HepG2 (cell line): Measurements from ENCODE around the gene RTBDN. TPM values are rescaled to one million over a fixed set of nuclear protein-coding genes. Genes with fewer than 3 reads are reported as not detected.
A peak's percentile ranks its signal among the peaks of the same experiment; 100 is the strongest.

Experiments used
- ATAC-seq: fragments of 200-7000 bp; cut with Tn5 transposase; 3 replicates; pipeline ENCODE4 v1.9.1; 2020; ENCODE audit warnings: mild to moderate bottlenecking, moderate library complexity
- BruUV-seq: library from RNA; stranded (reverse); fragments of 400-500 nt; replicated peaks from 2 replicates; lab custom pipeline; 2021; lab: Mats Ljungman, UMichigan
- CTCF ChIA-PET: fragments of 300-600 bp; formaldehyde crosslinking; extraction: SDS; loops from one replicate; lab custom pipeline; 2021; ENCODE audit warnings: low total read pairs, inconsistent platforms, low intra/inter-chr PET ratio; lab: Yijun Ruan, JAX
- POLR2A ChIA-PET: fragments of 350-600 bp; sonication (Branson Sonifier 250); formaldehyde crosslinking; loops from one replicate; lab custom pipeline; 2020; ENCODE audit warnings: antibody characterized with exemption, inconsistent platforms; lab: Yijun Ruan, JAX
- DNase-seq: peaks from one replicate; pipeline ENCODE4 v3.0.0-alpha.2; 2015; ENCODE audit warnings: low spot score
- FAIRE-seq: peaks from 3 replicates; lab custom pipeline; 2011; peaks lifted over from hg19 to GRCh38; lab: Jason Lieb, UNC
- H2AFZ ChIP-seq: one replicate; pipeline ENCODE4 v1.6.1; 2011; ENCODE audit warnings: low read length, inconsistent platforms
- H3K27ac ChIP-seq: fragments of 300-600 bp; 3 replicates; pipeline ENCODE4 v1.8.0; 2011; ENCODE audit warnings: mixed run types, mild to moderate bottlenecking, mixed read lengths, low read length, inconsistent platforms; ENCODE audit not compliant: insufficient read depth; ENCODE audit errors: extremely low read length
- H3K27me3 ChIP-seq, 2 experiments: fragments of 200-600 bp in 1 of 2; 2 replicates in 1 of 2; 3 replicates in 1 of 2; pipeline versions ENCODE4 v1.6.0 to v1.8.0; 2011; ENCODE audit warnings: low read length in 2 of 2, mild to moderate bottlenecking in 2 of 2, moderate library complexity in 2 of 2, inconsistent platforms in 1 of 2; ENCODE audit not compliant: insufficient read depth in 2 of 2, control insufficient read depth in 1 of 2
- H3K36me3 ChIP-seq, 2 experiments: fragments of 200-600 bp in 1 of 2; replicated peaks in 1 of 2; 2 replicates in 1 of 2; 3 replicates in 1 of 2; pipeline versions ENCODE4 v1.5.1 to v1.8.0; 2011; ENCODE audit warnings: low read length in 2 of 2, inconsistent platforms in 1 of 2; ENCODE audit not compliant: insufficient read depth in 2 of 2, control insufficient read depth in 1 of 2
- H3K4me1 ChIP-seq: 2 replicates; pipeline ENCODE4 v1.5.1; 2012; ENCODE audit warnings: low read length, inconsistent platforms; ENCODE audit not compliant: insufficient read depth
- H3K4me2 ChIP-seq: 2 replicates; pipeline ENCODE4 v1.6.0; 2011; ENCODE audit warnings: low read depth, low read length, inconsistent platforms
- H3K4me3 ChIP-seq, 3 experiments: fragments of 200-600 bp in 1 of 3; sonication (generic), shearing (Covaris generic) in 1 of 3; replicated peaks in 1 of 3; 2 replicates each; pipeline ENCODE4 v1.5.1; 2011 to 2016; ENCODE audit warnings: low read length in 3 of 3, inconsistent platforms in 2 of 3, low read depth in 2 of 3, mild to moderate bottlenecking in 2 of 3, control low read depth in 1 of 3, mixed read lengths in 1 of 3; ENCODE audit not compliant: insufficient read depth in 1 of 3
- H3K79me2 ChIP-seq: one replicate; pipeline ENCODE4 v1.6.1; 2011; ENCODE audit warnings: low read length, inconsistent platforms; ENCODE audit not compliant: insufficient read depth
- H3K9ac ChIP-seq: 2 replicates; pipeline ENCODE4 v1.6.0; 2011; ENCODE audit warnings: mild to moderate bottlenecking, low read depth, low read length, inconsistent platforms; ENCODE audit not compliant: insufficient read depth
- H3K9me3 ChIP-seq: 2 replicates; pipeline ENCODE4 v1.5.1; 2012; ENCODE audit warnings: mild to moderate bottlenecking, low read length
- H4K20me1 ChIP-seq: 2 replicates; pipeline ENCODE4 v1.6.0; 2011; ENCODE audit warnings: inconsistent platforms, mild to moderate bottlenecking, low read length, moderate library complexity; ENCODE audit not compliant: insufficient read depth
- PRDM10 ChIP-seq: sonication (generic); formaldehyde crosslinking; IDR thresholded peaks from 2 replicates; pipeline ENCODE4 v1.4.0; 2020; ENCODE audit warnings: low read depth, missing genetic modification reagents
- ZNF501 ChIP-seq: sonication (generic); formaldehyde crosslinking; IDR thresholded peaks from 2 replicates; pipeline ENCODE4 v1.5.1; 2020; ENCODE audit warnings: mild to moderate bottlenecking, moderate library complexity, missing genetic modification reagents
- WGBS: methylation state at CpG from one replicate; pipeline ENCODE4 v1.1.6; 2017; ENCODE audit warnings: low lambda C conversion rate; 5-methylcytosine and 5-hydroxymethylcytosine counted together
- in situ Hi-C: cut with HindIII; loops from 2 replicates; pipeline ENCODE4 v1.10.0; 2017; ENCODE audit warnings: low pct_unique_long_range_greater_than_20kb; ENCODE audit not compliant: extremely low pct_ligation_motif_present
- intact Hi-C: fragments of 100-400 bp; cut with micrococcal nuclease; formaldehyde crosslinking; loops from one replicate; pipeline ENCODE4 v1.10.0; 2022; ENCODE audit not compliant: unreplicated experiment
- polyA plus RNA-seq, 8 experiments: library from polyadenylated mRNA; depleted of rRNA in 3 of 8; stranded (reverse) in 7 of 8; unstranded in 1 of 8; fragments of >200 nt; fragmentation: Illumina TruSeq in 4 of 8; extraction: Trizol in 4 of 8; gene quantifications; 2 replicates each; pipeline versions ENCODE4 v1.2.1 to v1.2.3, GENCODE V29; 2011 to 2016; ENCODE audit warnings: low read depth in 4 of 8, missing spikeins in 1 of 8, mixed read lengths in 1 of 8; ENCODE audit not compliant: insufficient read depth in 1 of 8
- total RNA-seq, 5 experiments: library from RNA; depleted of rRNA; stranded (reverse); fragments of >200 nt; fragmentation: Illumina TruSeq; extraction: Trizol; gene quantifications; 2 replicates each; pipeline ENCODE4 v1.2.3, GENCODE V29; 2016; ENCODE audit warnings: low read depth in 1 of 5

Gene RTBDN
- total and polyA plus RNA-seq, 2 of the 13 experiments (the other 11 are each of a cell fraction or from before 2014, with no cell fraction given): 0.27 to 0.48 TPM

GRCh38 chr19:12880551-12881171 lies 46.3 kb upstream of the RTBDN start:
- intact Hi-C loops: no loop called here

More at GRCh38 chr19:12880551-12881171, 46.3 kb upstream of the RTBDN start:
- Histone ChIP-seq H4K20me1 (no peaks in the 10 kb centered on the region), H3K4me3 (peak overlapping the region; percentile 51 to 74 (median 60); a peak in 4 of 6 replicates), H3K9ac (peak overlapping the region; percentile 56), H3K4me1 (peaks cover 16% of the 10 kb centered on the region), H3K27ac (no peak overlapping the region), H3K79me2 (no peaks in the 10 kb centered on the region), H3K4me2 (peak overlapping the region; percentile 77), H3K36me3 (no peaks in the 10 kb centered on the region), H3K9me3 (peaks cover 13% of the 10 kb centered on the region), H3K27me3 (no peaks in the 10 kb centered on the region), H2AFZ (no peak overlapping the region)
- TSS peak; percentile 76 for BruUV-seq
- TF ChIP-seq ZNF501 (CRISPR knock-in tag) (no peak), PRDM10 (CRISPR knock-in tag) (peak; percentile 89)
- 93% methylated on average over 22 of the region's 29 CpGs for WGBS
- in situ Hi-C loops: no loop called here
- DNase-seq: no peak
- CTCF ChIA-PET: no interaction called here
- no peak for FAIRE-seq
- ATAC-seq: no peak
- POLR2A ChIA-PET: interaction anchor here (0.8 to 5.0 kb wide), 4 partner anchors 10 to 66 kb away, joined by 3 to 24 read pairs (median 5); partner anchors contain the start of gene GCDH
